ENCODE results near the gene ZGRF1. TPM values are rescaled to one million over a fixed set of nuclear protein-coding genes. Genes with fewer than 3 reads are reported as not detected.
"Not testable (repeated sequence)": the region's sequence is repeated elsewhere in the genome, so short reads cannot be mapped to it uniquely, and the experiment has no call there.

ZGRF1 gene
- total RNA-seq, 1 donor from 2014 or later, result 2.4 TPM

GRCh38 chr4:112673686-112674085 lies 37.0 kb upstream of the ZGRF1 start:
- TF ChIP-seq CTCF (IDR thresholded peaks at IDR 0.05; ENCODE audit: insufficient read depth, low read length, severe bottlenecking), result no peak
- no peak for FAIRE-seq
- Histone ChIP-seq H3K4me3 (ENCODE audit: low read depth, low read length) (no peak overlapping the region), H3K27me3 (ENCODE audit: control insufficient read depth, insufficient read depth, low read length) (no peaks in the 10 kb centered on the region), H3K36me3 (ENCODE audit: control insufficient read depth, insufficient read depth, low read length) (no peaks in the 10 kb centered on the region)
- no peak for DNase-seq (ENCODE audit: low read depth)

GRCh38 chr4:112673076-112673475 lies 36.4 kb upstream of the ZGRF1 start:
- TF ChIP-seq CTCF (IDR thresholded peaks at IDR 0.05; ENCODE audit: insufficient read depth, low read length, severe bottlenecking), result no peak
- Histone ChIP-seq H3K36me3 (ENCODE audit: control insufficient read depth, insufficient read depth, low read length) (no peaks in the 10 kb centered on the region), H3K4me3 (ENCODE audit: low read depth, low read length) (no peak overlapping the region), H3K27me3 (ENCODE audit: control insufficient read depth, insufficient read depth, low read length) (no peaks in the 10 kb centered on the region)
- no peak for FAIRE-seq
- DNase-seq (ENCODE audit: low read depth), result no peak

- Histone ChIP-seq H3K36me3 (ENCODE audit: control insufficient read depth, insufficient read depth, low read length) (no peaks in the 10 kb centered on the region), H3K4me3 (ENCODE audit: low read depth, low read length) (no peak overlapping the region), H3K27me3 (ENCODE audit: control insufficient read depth, insufficient read depth, low read length) (no peaks in the 10 kb centered on the region)
- no peak for TF ChIP-seq CTCF (IDR thresholded peaks at IDR 0.05; ENCODE audit: insufficient read depth, low read length, severe bottlenecking)
- no peak for FAIRE-seq
- no peak for DNase-seq (ENCODE audit: low read depth)
Observed at GRCh38 chr4:112668131-112668530, 31.4 kb upstream of the ZGRF1 start.

- Histone ChIP-seq H3K36me3 (ENCODE audit: control insufficient read depth, insufficient read depth, low read length) (no peaks in the 10 kb centered on the region), H3K27me3 (ENCODE audit: control insufficient read depth, insufficient read depth, low read length) (no peaks in the 10 kb centered on the region), H3K4me3 (ENCODE audit: low read depth, low read length) (no peak overlapping the region)
- DNase-seq (ENCODE audit: low read depth), result peak; percentile 39
- no peak for FAIRE-seq
- no peak for TF ChIP-seq CTCF (IDR thresholded peaks at IDR 0.05; ENCODE audit: insufficient read depth, low read length, severe bottlenecking)
Observed at GRCh38 chr4:112664611-112665010, 27.9 kb upstream of the ZGRF1 start.

- H3K4me3 ChIP-seq (ENCODE audit: low read depth, low read length); H3K27me3 ChIP-seq (ENCODE audit: control insufficient read depth, insufficient read depth, low read length); DNase-seq (ENCODE audit: low read depth); FAIRE-seq; H3K36me3 ChIP-seq (ENCODE audit: control insufficient read depth, insufficient read depth, low read length): not testable (repeated sequence)
Observed at GRCh38 chr4:112656115-112656514, 19.4 kb upstream of the ZGRF1 start.

GRCh38 chr4:112655270-112655669 lies 18.6 kb upstream of the ZGRF1 start:
- H3K36me3 ChIP-seq (ENCODE audit: control insufficient read depth, insufficient read depth, low read length), result peaks cover 6% of the 10 kb centered on the region
- no peaks in the 10 kb centered on the region for H3K27me3 ChIP-seq (ENCODE audit: control insufficient read depth, insufficient read depth, low read length)
- no peak for FAIRE-seq
- TF ChIP-seq CTCF (IDR thresholded peaks at IDR 0.05; ENCODE audit: insufficient read depth, low read length, severe bottlenecking), result no peak
- no peak for DNase-seq (ENCODE audit: low read depth)
- H3K4me3 ChIP-seq (ENCODE audit: low read depth, low read length), result no peak overlapping the region

All from bronchial epithelial cell (primary cell).